Activated CD8-positive, alpha-beta memory T cell treated with anti-CD3 and anti-CD28 coated beads, Interleukin-2, amount 10 ng/mL, durations not matched to agents 7 days and 5 days (primary cell): Measurements from ENCODE around the gene ZBTB32. TPM values are rescaled to one million over a fixed set of nuclear protein-coding genes. Genes with fewer than 3 reads are reported as not detected.
"Not testable (repeated sequence)": the region's sequence is repeated elsewhere in the genome, so short reads cannot be mapped to it uniquely, and the experiment has no call there.

ENCODE experiments used
- ATAC-seq: fragments of 150-1000 bp; cut with Tn5 transposase; one replicate; pipeline ENCODE4 v1.10.0; 2021; ENCODE audit warnings: moderate library complexity
- CTCF ChIA-PET: fragments of 350-600 bp; sonication (Branson Sonifier 250); formaldehyde crosslinking; loops from one replicate; lab custom pipeline; 2021; ENCODE audit warnings: antibody characterized with exemption; lab: Charles Lee
- DNase-seq: peaks from one replicate; pipeline ENCODE4 v3.0.0-alpha.2; 2020
- H3K27ac Mint-ChIP-seq: one replicate; pipeline ENCODE4 v1.8.0; 2021; ENCODE audit warnings: mild to moderate bottlenecking, mixed read lengths
- H3K27me3 Mint-ChIP-seq: one replicate; pipeline ENCODE4 v1.8.0; 2021; ENCODE audit warnings: mixed read lengths
- H3K36me3 Mint-ChIP-seq: one replicate; pipeline ENCODE4 v1.8.0; 2021; ENCODE audit warnings: mild to moderate bottlenecking, mixed read lengths
- H3K4me1 Mint-ChIP-seq: one replicate; pipeline ENCODE4 v1.8.0; 2021; ENCODE audit warnings: mixed read lengths
- H3K4me3 Mint-ChIP-seq: one replicate; pipeline ENCODE4 v1.8.0; 2021; ENCODE audit warnings: mild to moderate bottlenecking, moderate library complexity, mixed read lengths
- H3K9me3 Mint-ChIP-seq: one replicate; pipeline ENCODE4 v1.8.0; 2022; ENCODE audit warnings: low read depth, mixed read lengths
- total RNA-seq, 2 experiments: library from RNA; stranded (reverse); gene quantifications; one replicate each; pipeline ENCODE4 v1.2.3, GENCODE V29; 2021

Gene ZBTB32
- total RNA-seq, 2 experiments from 2014 or later: 133 to 185 TPM

- Mint-ChIP-seq H3K4me3 (peak overlapping the region; percentile 88), H3K9me3 (no peaks in the 10 kb centered on the region), H3K27ac (peak overlapping the region; percentile 88), H3K27me3 (no peaks in the 10 kb centered on the region), H3K36me3 (peaks cover 50% of the 10 kb centered on the region), H3K4me1 (peaks cover 29% of the 10 kb centered on the region)
- peak; percentile 2 for ATAC-seq
- peak; percentile 77 for DNase-seq
- CTCF ChIA-PET: interaction anchor here (1.0 to 2.1 kb wide), 9 partner anchors 9 to 212 kb away, joined by 3 to 14 read pairs (median 3); partner anchors contain the start of genes HSPB6 and IGFLR1
Observed at GRCh38 chr19:35718345-35719041, 14.1 kb downstream of the ZBTB32 start.

GRCh38 chr19:35719402-35720162 lies 15.2 kb downstream of the ZBTB32 start:
- CTCF ChIA-PET: interaction anchor here (0.6 to 2.1 kb wide), 9 partner anchors 9 to 211 kb away, joined by 3 to 14 read pairs (median 3); no protein-coding TSS in a partner anchor
- Mint-ChIP-seq H3K27me3 (no peaks in the 10 kb centered on the region), H3K27ac (peak overlapping the region; percentile 88), H3K9me3 (no peaks in the 10 kb centered on the region), H3K4me3 (peak overlapping the region; percentile 88), H3K4me1 (peaks cover 27% of the 10 kb centered on the region), H3K36me3 (peaks cover 47% of the 10 kb centered on the region)
- no peak for DNase-seq
- no peak for ATAC-seq

GRCh38 chr19:35720163-35720524 lies 15.8 kb downstream of the ZBTB32 start:
- CTCF ChIA-PET: interaction anchor here (0.6 to 2.1 kb wide), 5 partner anchors 9 to 99 kb away, joined by 3 to 8 read pairs (median 3); no protein-coding TSS in a partner anchor

GRCh38 chr19:35720648-35721047 lies 16.3 kb downstream of the ZBTB32 start:
- H3K4me1 Mint-ChIP-seq: peaks cover 22% of the 10 kb centered on the region
- CTCF ChIA-PET: interaction anchor here (1.3 to 1.4 kb wide), 2 partner anchors 17 to 99 kb away, joined by 3 read pairs; no protein-coding TSS in a partner anchor
- H3K4me3 Mint-ChIP-seq: no peak overlapping the region
- no peak for ATAC-seq
- DNase-seq: no peak
- H3K9me3 Mint-ChIP-seq: no peaks in the 10 kb centered on the region
- peaks cover 49% of the 10 kb centered on the region for H3K36me3 Mint-ChIP-seq
- no peaks in the 10 kb centered on the region for H3K27me3 Mint-ChIP-seq
- no peak overlapping the region for H3K27ac Mint-ChIP-seq

More at GRCh38 chr19:35720163-35720524, 15.8 kb downstream of the ZBTB32 start:
- H3K9me3 Mint-ChIP-seq: no peaks in the 10 kb centered on the region
- DNase-seq (no peak), ATAC-seq (no peak)
- no peak overlapping the region for H3K4me3 Mint-ChIP-seq
- H3K27me3 Mint-ChIP-seq: no peaks in the 10 kb centered on the region
- peaks cover 23% of the 10 kb centered on the region for H3K4me1 Mint-ChIP-seq
- peak overlapping the region; percentile 35 for H3K27ac Mint-ChIP-seq
- peaks cover 48% of the 10 kb centered on the region for H3K36me3 Mint-ChIP-seq

- Mint-ChIP-seq H3K27ac (no peak overlapping the region), H3K36me3 (peaks cover 48% of the 10 kb centered on the region), H3K27me3 (no peaks in the 10 kb centered on the region), H3K4me3 (no peak overlapping the region), H3K9me3 (no peaks in the 10 kb centered on the region), H3K4me1 (peaks cover 15% of the 10 kb centered on the region)
- CTCF ChIA-PET: no interaction called here
- DNase-seq: no peak
- no peak for ATAC-seq
Observed at GRCh38 chr19:35721374-35721773, 17.0 kb downstream of the ZBTB32 start.

GRCh38 chr19:35722461-35722860 lies 18.1 kb downstream of the ZBTB32 start:
- Mint-ChIP-seq H3K27me3 (no peaks in the 10 kb centered on the region), H3K36me3 (peaks cover 50% of the 10 kb centered on the region), H3K9me3 (no peaks in the 10 kb centered on the region), H3K4me1 (peaks cover 13% of the 10 kb centered on the region), H3K27ac (no peak overlapping the region), H3K4me3 (no peak overlapping the region)
- no peak for ATAC-seq
- no peak for DNase-seq
- CTCF ChIA-PET: no interaction called here

GRCh38 chr19:35722897-35723296 lies 18.5 kb downstream of the ZBTB32 start:
- peaks cover 51% of the 10 kb centered on the region for H3K36me3 Mint-ChIP-seq
- H3K4me3 Mint-ChIP-seq: no peak overlapping the region
- CTCF ChIA-PET: interaction anchor here (0.8 to 1.1 kb wide), 2 partner anchors 18 to 39 kb away, joined by 3 to 4 read pairs; no protein-coding TSS in a partner anchor
- H3K9me3 Mint-ChIP-seq: no peaks in the 10 kb centered on the region
- ATAC-seq (no peak), DNase-seq (no peak)
- no peak overlapping the region for H3K27ac Mint-ChIP-seq
- H3K27me3 Mint-ChIP-seq: no peaks in the 10 kb centered on the region
- peaks cover 13% of the 10 kb centered on the region for H3K4me1 Mint-ChIP-seq

GRCh38 chr19:35723671-35724070 lies 19.3 kb downstream of the ZBTB32 start:
- Mint-ChIP-seq H3K27me3 (no peaks in the 10 kb centered on the region), H3K27ac (no peak overlapping the region), H3K4me1 (peaks cover 13% of the 10 kb centered on the region), H3K36me3 (peaks cover 58% of the 10 kb centered on the region), H3K4me3 (no peak overlapping the region), H3K9me3 (no peaks in the 10 kb centered on the region)
- CTCF ChIA-PET: interaction anchor here (0.8 to 1.4 kb wide), 3 partner anchors 17 to 39 kb away, joined by 3 to 4 read pairs (median 3); partner anchors contain the start of genes PSENEN and U2AF1L4
- ATAC-seq (no peak), DNase-seq (no peak)

- Mint-ChIP-seq H3K4me1 (peaks cover 11% of the 10 kb centered on the region), H3K36me3 (peaks cover 60% of the 10 kb centered on the region)
- H3K27me3 Mint-ChIP-seq, H3K9me3 Mint-ChIP-seq, DNase-seq, H3K27ac Mint-ChIP-seq, ATAC-seq, H3K4me3 Mint-ChIP-seq: not testable (repeated sequence)
- CTCF ChIA-PET: interaction anchor here (1.1 to 1.4 kb wide), 2 partner anchors 16 to 21 kb away, joined by 3 to 4 read pairs; partner anchors contain the start of genes PSENEN and U2AF1L4
Observed at GRCh38 chr19:35724132-35724531, 19.8 kb downstream of the ZBTB32 start.

- H3K27ac Mint-ChIP-seq: no peak overlapping the region
- H3K4me3 Mint-ChIP-seq: no peak overlapping the region
- DNase-seq (no peak), ATAC-seq (no peak)
- H3K27me3 Mint-ChIP-seq: no peaks in the 10 kb centered on the region
- peaks cover 6% of the 10 kb centered on the region for H3K4me1 Mint-ChIP-seq
- CTCF ChIA-PET: interaction anchor here (1.4 kb wide), 1 partner anchor 20 kb away, joined by 3 read pairs; the partner anchor contains the start of genes PSENEN and U2AF1L4
- no peaks in the 10 kb centered on the region for H3K9me3 Mint-ChIP-seq
- peaks cover 62% of the 10 kb centered on the region for H3K36me3 Mint-ChIP-seq
Observed at GRCh38 chr19:35724560-35724959, 20.2 kb downstream of the ZBTB32 start.

GRCh38 chr19:35725216-35725861 lies 21.0 kb downstream of the ZBTB32 start:
- ATAC-seq (no peak), DNase-seq (no peak)
- Mint-ChIP-seq H3K9me3 (no peaks in the 10 kb centered on the region), H3K27ac (no peak overlapping the region), H3K36me3 (peaks cover 62% of the 10 kb centered on the region), H3K4me1 (peaks cover 1% of the 10 kb centered on the region), H3K4me3 (no peak overlapping the region), H3K27me3 (no peaks in the 10 kb centered on the region)
- CTCF ChIA-PET: interaction anchor here (1.4 kb wide), 1 partner anchor 20 kb away, joined by 3 read pairs; the partner anchor contains the start of genes PSENEN and U2AF1L4

- H3K27ac Mint-ChIP-seq: no peak overlapping the region
- ATAC-seq (no peak), DNase-seq (no peak)
- H3K4me3 Mint-ChIP-seq: no peak overlapping the region
- no peaks in the 10 kb centered on the region for H3K27me3 Mint-ChIP-seq
- H3K36me3 Mint-ChIP-seq: peaks cover 66% of the 10 kb centered on the region
- no peaks in the 10 kb centered on the region for H3K4me1 Mint-ChIP-seq
- no peaks in the 10 kb centered on the region for H3K9me3 Mint-ChIP-seq
- CTCF ChIA-PET: interaction anchor here (2.0 kb wide), 1 partner anchor 10 kb away, joined by 9 read pairs; no protein-coding TSS in a partner anchor
Observed at GRCh38 chr19:35727053-35727955, 22.9 kb downstream of the ZBTB32 start.
